Activated naive CD4-positive, alpha-beta T cell treated with anti-CD3 and anti-CD28 coated beads, Interleukin-2, amount 50 U/mL, for 24 hours (primary cell): ENCODE measurements around the gene ZNF700.
"Not testable (repeated sequence)": the region's sequence is repeated elsewhere in the genome, so short reads cannot be mapped to it uniquely, and the experiment has no call there.

Source experiments
- H3K27ac Mint-ChIP-seq: one replicate; pipeline ENCODE4 v1.8.0; 2021; ENCODE audit warnings: mild to moderate bottlenecking, mixed read lengths
- H3K27me3 Mint-ChIP-seq: one replicate; pipeline ENCODE4 v1.8.0; 2021; ENCODE audit warnings: mixed read lengths
- H3K36me3 Mint-ChIP-seq: one replicate; pipeline ENCODE4 v1.8.0; 2021; ENCODE audit warnings: mixed read lengths
- H3K4me1 Mint-ChIP-seq: one replicate; pipeline ENCODE4 v1.8.0; 2021; ENCODE audit warnings: mixed read lengths
- H3K4me3 Mint-ChIP-seq: one replicate; pipeline ENCODE4 v1.8.0; 2021; ENCODE audit warnings: mild to moderate bottlenecking, mixed read lengths
- H3K9me3 Mint-ChIP-seq: one replicate; pipeline ENCODE4 v1.8.0; 2021; ENCODE audit warnings: mixed read lengths

The ZNF700 gene

DNA sequence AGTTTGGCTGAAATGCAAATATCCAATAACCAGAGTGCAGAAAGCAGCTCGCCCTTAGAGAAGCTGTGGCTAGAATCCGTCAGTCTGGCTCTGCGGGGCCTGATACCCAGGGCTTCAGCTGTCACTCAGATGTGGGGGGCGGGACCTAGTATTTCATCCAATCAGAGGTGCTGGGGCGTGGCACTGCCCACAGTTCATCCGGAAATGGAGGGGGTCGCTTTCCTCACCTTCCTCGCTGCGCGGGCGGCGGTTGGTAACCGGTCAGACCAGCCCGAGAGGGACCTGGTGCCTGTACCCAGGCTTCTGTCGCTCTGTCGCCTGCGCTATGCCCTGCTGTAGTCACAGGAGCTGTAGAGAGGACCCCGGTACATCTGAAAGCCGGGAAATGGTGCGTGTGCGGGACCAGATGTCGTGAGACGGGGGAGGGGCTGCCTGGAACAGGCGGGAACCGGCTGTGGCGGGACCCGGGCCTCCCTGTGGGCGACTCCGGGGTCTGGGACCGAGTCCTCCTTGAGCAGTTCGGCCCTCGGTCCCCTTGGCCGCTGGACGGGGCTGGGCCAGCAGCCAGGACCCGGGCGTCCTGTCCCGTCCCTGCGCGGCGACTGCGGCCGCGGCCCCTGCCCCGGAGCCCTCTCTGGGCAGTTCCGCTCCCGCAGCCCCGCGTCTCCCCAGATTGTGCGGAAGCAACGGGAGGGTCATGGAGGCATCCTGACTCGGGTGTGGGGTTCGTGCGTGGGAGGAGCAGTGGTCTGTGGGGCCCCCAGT is at the start of gene ZNF700:
Gene ZNF700, plus strand, starts transcription at position 222 of the 765 bp plus-strand sequence. Its CDS starts 104 bp downstream, at position 326.
- peak within 1 kb of the TSS; percentile 99 for H3K4me3 Mint-ChIP-seq
- peak within 1 kb of the TSS; percentile 99 for H3K27ac Mint-ChIP-seq
- peaks cover 53% of the 10 kb centered on the region for H3K4me1 Mint-ChIP-seq
- no peaks in the 10 kb centered on the region for H3K27me3 Mint-ChIP-seq
- H3K9me3 Mint-ChIP-seq: no peaks in the 10 kb centered on the region
- peaks cover 3% of the 10 kb centered on the region for H3K36me3 Mint-ChIP-seq

DNA sequence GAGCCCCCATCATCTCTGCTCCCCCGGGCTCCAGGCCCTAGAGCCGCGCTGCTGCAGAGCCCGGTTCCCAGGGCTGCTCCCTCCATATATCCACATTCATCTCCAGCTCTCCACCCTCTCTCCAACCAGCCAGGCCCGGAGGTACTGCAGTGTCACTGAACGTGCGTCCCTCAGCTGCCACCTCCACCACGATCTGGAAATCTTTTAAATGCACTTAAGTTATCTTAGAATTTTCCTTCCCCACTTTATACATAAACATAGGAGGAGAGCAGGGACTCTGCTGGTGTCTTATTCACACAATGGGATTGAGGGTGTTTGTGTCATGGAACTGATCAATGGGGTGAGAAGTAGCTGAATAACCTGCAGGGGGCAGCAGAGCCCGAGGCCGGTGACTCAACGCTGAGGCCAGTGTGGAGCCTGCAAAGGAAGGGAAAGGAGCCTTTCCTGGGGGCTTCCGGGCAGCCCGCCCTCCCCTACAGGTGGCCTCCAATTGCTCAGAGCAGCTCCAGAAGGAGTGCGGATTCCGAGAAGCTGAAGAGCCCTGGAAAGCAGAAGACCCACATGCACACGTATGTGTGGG is 45.1 kb upstream of the ZNF700 start:
- not testable (repeated sequence) for H3K27me3 Mint-ChIP-seq, H3K36me3 Mint-ChIP-seq, H3K27ac Mint-ChIP-seq, H3K4me1 Mint-ChIP-seq, H3K4me3 Mint-ChIP-seq, H3K9me3 Mint-ChIP-seq

DNA sequence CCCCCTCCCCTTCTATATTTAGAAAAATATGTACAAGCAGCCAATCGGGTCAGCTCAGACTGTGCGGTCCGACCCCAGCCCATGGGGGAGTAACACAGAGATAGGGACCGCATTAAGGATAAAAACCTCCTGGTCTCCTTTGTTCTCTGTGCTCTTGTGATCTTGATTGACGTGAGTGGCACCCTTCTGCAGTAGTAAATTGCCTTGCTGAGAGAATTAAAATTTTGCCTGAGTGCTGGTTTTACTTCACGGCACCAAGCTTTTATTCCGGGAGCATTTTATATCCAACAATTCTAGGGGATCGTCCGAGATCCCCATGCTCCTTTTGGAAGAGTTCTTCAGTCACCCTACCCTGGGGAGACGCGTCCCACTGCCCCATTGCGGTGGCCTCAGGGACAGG is 44.3 kb upstream of the ZNF700 start:
- Mint-ChIP-seq H3K27ac (no peak overlapping the region), H3K4me3 (no peak overlapping the region)

DNA sequence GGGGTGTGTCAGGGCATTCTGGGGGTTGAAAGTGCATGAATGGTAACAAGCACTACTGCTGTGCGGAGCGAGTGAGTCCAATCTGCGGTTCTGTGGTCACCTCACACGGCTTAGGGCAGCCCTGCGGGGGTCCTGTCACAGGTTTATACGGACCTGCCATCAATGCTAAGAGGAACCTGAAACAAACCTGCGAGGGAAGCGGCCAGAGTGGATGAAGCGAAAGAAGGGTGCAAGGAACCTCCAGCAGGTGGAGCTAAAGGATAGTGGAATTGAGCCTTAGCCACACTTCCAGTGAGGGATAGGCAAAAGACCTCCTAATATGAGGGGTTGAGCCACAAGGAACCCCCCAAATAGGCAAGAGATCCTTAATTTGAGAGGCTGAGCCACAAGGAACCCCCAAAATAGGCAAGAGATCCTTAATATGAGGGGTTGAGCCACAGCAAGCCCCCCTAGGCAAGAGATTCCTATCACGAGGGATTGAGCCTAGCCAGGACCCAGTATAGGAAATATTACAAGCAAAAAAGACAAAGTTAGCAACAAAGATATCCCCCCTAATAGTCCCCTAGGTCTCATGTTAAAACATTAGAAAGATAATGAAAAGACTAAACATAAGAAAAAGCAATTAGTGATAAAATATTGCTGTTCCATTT is 43.6 kb upstream of the ZNF700 start:
- no peaks in the 10 kb centered on the region for H3K4me1 Mint-ChIP-seq
- no peaks in the 10 kb centered on the region for H3K36me3 Mint-ChIP-seq
- H3K9me3 Mint-ChIP-seq: no peaks in the 10 kb centered on the region
- H3K27ac Mint-ChIP-seq: no peak overlapping the region
- no peak overlapping the region for H3K4me3 Mint-ChIP-seq
- no peaks in the 10 kb centered on the region for H3K27me3 Mint-ChIP-seq

More for the DNA sequence above, 44.3 kb upstream of the ZNF700 start:
- no peaks in the 10 kb centered on the region for H3K9me3 Mint-ChIP-seq
- H3K4me1 Mint-ChIP-seq: no peaks in the 10 kb centered on the region
- H3K27me3 Mint-ChIP-seq: no peaks in the 10 kb centered on the region
- H3K36me3 Mint-ChIP-seq: no peaks in the 10 kb centered on the region

DNA sequence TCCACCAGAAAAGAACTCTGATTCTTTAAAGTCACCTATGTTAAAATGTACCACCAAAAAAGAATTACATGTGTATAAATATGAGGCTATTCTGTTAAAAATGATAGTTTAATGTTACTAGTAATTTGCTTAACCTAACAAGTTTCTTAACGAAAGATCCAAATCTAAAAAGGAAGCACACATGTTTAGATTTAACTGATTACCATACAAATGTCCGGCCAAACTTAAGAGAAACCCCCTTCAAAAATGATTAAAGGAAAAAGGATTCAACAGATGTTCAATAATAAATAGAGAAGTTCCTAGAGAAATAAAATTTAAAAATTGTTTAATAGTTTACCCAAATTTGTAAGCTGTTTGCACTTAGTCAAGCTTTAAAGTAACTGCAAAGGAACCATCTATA is 42.3 kb upstream of the ZNF700 start:
- H3K4me1 Mint-ChIP-seq: peaks cover 5% of the 10 kb centered on the region
- no peaks in the 10 kb centered on the region for H3K27me3 Mint-ChIP-seq
- H3K27ac Mint-ChIP-seq: no peak overlapping the region
- no peaks in the 10 kb centered on the region for H3K9me3 Mint-ChIP-seq
- no peak overlapping the region for H3K4me3 Mint-ChIP-seq
- H3K36me3 Mint-ChIP-seq: no peaks in the 10 kb centered on the region

DNA sequence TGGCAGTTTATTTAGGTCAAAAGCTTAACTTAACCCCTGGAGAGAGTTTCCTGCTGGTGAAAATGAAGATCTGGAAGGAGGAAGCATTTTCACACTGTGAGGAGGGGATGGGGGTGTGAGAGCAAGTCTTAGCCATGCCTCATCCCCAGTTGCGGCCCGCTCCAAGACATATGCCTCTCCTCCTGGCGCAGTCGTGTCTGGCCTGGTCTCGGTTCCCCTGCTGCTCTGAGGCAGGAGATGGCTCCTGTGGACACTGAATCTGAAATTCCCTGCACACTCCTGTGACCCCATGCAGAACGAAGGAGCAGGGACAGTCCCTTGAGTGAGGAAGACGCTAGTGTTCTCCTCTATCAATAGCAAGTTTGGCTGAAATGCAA is 37.7 kb upstream of the ZNF700 start:
- Mint-ChIP-seq H3K4me1 (peaks cover 20% of the 10 kb centered on the region), H3K36me3 (no peaks in the 10 kb centered on the region), H3K9me3 (no peaks in the 10 kb centered on the region), H3K4me3 (peak overlapping the region; percentile 92), H3K27ac (peak overlapping the region; percentile 79), H3K27me3 (no peaks in the 10 kb centered on the region)

DNA sequence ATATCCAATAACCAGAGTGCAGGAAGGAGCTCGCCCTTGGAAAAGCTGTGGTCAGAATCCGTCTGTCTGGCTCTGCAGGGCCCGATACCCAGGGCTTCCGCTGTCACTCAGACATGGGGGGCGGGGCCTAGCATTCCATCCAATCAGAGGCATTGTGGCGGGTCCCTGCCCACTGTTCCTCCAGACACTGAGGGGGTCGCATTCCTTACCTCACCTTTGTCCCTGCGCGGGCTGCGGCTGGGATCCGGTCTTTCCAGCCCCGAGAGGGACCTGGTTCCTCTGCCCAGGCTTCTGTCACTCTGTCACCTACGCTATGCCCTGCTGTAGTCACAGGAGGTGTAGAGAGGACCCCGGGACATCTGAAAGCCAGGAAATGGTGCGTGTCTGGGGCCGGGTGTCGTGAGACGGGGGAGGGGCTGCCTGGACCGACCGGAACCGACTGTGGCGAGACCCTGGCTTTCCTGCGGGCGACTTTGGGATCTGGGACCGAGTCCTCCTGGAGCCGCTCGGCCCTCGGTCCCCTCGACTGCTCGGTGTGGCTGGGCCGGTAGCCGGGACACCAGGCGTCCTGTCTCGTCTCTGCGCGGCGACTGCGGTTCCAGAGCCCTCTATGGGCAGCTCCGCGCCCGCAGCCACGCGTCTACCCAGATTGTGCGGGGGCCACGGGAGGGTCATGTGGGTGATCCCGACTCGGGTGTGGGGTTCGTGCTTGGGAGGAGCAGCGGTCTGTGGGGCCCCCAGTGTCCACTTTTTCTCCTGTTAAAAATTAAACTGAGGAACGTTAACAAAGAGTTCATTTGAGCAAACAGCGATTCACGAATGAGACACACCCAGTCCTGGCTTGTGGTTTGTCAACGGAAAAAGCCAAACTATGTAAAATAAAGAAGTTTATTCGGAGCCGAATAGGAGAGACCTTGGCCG is 37.0 kb upstream of the ZNF700 start, which contains the start of gene ZNF69:
Gene ZNF69, plus strand, starts transcription at position 172 of the 921 bp plus-strand sequence. Its CDS starts 142 bp downstream, at position 314.
- H3K27ac Mint-ChIP-seq: peak within 1 kb of the TSS; percentile 79
- no peaks in the 10 kb centered on the region for H3K36me3 Mint-ChIP-seq
- peaks cover 20% of the 10 kb centered on the region for H3K4me1 Mint-ChIP-seq
- no peaks in the 10 kb centered on the region for H3K9me3 Mint-ChIP-seq
- no peaks in the 10 kb centered on the region for H3K27me3 Mint-ChIP-seq
- peak within 1 kb of the TSS; percentile 92 for H3K4me3 Mint-ChIP-seq

DNA sequence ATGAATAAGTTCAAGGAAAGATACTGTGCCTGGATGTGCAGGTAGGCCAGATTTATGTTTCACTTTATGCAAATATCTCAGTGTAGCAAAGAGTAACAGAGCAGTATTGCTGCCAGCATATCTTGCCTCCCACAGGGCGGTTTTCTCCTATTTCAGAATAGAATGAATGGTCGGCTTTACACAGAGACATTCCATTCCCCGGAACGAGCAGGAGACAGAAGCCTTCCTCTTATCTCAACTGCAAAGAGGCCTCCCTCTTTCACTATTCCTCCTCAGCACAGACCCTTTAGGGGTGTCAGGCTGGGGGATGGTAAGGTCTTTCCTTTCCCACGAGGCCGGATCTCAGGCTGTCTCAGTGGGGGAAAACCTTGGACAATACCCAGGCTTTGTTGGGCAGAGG is 35.0 kb upstream of the ZNF700 start:
- H3K36me3 Mint-ChIP-seq, H3K27ac Mint-ChIP-seq, H3K27me3 Mint-ChIP-seq, H3K9me3 Mint-ChIP-seq: not testable (repeated sequence)
- Mint-ChIP-seq H3K4me3 (peak overlapping the region; percentile 1), H3K4me1 (peaks cover 20% of the 10 kb centered on the region)

DNA sequence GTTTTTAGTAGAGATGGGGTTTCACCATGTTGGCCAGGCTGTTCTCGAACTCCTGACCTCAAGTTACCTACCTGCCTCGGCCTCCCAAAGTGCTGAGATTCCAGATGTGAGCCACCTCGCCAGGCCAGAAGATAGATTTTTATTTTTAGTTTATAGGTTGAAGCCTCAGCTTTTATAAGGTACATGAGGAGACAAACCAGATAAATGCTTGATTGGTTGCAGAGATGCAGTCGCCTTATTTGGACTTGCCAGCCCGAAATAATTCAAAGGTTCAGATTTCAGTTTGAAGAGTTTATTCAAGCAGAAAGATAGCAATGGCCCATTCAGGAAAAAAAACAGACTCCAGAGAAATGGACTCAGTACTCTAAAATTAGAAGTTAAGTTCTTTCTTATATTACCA is 34.3 kb upstream of the ZNF700 start:
- H3K27ac Mint-ChIP-seq: no peak overlapping the region
- peaks cover 12% of the 10 kb centered on the region for H3K36me3 Mint-ChIP-seq
- H3K4me3 Mint-ChIP-seq: no peak overlapping the region
- H3K9me3 Mint-ChIP-seq: peaks cover 6% of the 10 kb centered on the region
- peaks cover 20% of the 10 kb centered on the region for H3K4me1 Mint-ChIP-seq
- no peaks in the 10 kb centered on the region for H3K27me3 Mint-ChIP-seq

DNA sequence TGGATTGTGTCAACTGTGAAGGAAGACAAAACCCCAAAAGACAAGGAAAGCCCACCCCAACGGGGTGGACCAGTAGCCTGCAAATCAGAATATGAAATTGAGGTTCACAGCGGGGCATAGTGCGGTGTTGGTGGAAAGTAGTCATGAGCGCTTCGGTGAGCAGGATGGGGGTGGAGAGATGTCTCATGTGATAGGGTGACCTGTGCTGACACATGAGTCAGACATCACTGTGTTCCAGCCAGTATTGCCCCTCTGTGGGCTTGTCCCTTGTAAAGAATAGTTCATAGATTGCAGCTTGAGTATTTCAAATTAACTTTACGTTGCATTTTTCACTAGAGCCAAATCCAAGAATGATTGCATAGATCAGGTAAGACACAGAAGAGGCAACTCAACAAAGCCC is 30.1 kb upstream of the ZNF700 start:
- no peak overlapping the region for H3K4me3 Mint-ChIP-seq
- no peak overlapping the region for H3K27ac Mint-ChIP-seq
- no peaks in the 10 kb centered on the region for H3K27me3 Mint-ChIP-seq
- peaks cover 24% of the 10 kb centered on the region for H3K36me3 Mint-ChIP-seq
- H3K9me3 Mint-ChIP-seq: peaks cover 6% of the 10 kb centered on the region
- H3K4me1 Mint-ChIP-seq: no peaks in the 10 kb centered on the region

DNA sequence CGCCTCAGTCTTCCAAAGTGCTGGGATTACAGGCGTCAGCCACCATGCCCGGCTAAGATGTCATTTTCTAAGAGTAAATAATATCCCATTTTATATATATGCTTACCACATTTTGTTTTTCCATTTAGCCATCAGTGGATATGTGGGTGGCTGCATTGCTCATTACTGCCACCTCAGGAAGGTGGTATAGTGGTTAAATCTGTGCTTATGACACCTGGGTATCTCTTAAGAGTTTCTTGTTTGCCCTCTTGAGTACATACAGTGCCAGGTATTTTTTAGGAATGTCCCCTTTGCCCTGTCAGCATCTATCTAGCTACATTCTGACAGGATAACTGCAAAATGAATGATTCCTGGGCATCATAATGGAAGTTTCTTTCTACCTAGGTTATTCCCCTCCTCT is 22.7 kb upstream of the ZNF700 start:
- H3K4me1 Mint-ChIP-seq: no peaks in the 10 kb centered on the region
- H3K9me3 Mint-ChIP-seq: peaks cover 7% of the 10 kb centered on the region
- H3K27me3 Mint-ChIP-seq: no peaks in the 10 kb centered on the region
- no peak overlapping the region for H3K4me3 Mint-ChIP-seq
- H3K36me3 Mint-ChIP-seq: peaks cover 50% of the 10 kb centered on the region
- no peak overlapping the region for H3K27ac Mint-ChIP-seq

DNA sequence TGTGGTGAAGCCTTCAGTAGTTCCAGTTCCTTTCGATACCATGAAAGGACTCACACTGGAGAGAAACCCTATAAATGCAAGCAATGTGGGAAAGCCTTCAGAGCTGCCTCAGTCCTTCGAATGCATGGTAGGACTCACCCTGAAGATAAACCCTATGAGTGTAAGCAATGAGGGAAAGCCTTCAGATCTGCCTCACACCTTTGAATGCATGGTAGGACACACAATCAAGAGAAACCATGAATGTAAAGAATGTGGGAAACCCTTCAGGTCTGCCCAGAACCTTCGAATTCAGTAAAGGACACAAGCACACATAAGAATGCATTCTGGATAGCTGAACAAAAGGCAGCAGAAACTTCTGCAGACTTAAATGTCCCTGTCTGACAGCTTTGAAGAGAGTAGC is 19.0 kb upstream of the ZNF700 start:
- peaks cover 7% of the 10 kb centered on the region for H3K9me3 Mint-ChIP-seq
- H3K27ac Mint-ChIP-seq: no peak overlapping the region
- H3K4me1 Mint-ChIP-seq: no peaks in the 10 kb centered on the region
- H3K36me3 Mint-ChIP-seq: peaks cover 38% of the 10 kb centered on the region
- no peaks in the 10 kb centered on the region for H3K27me3 Mint-ChIP-seq
- H3K4me3 Mint-ChIP-seq: no peak overlapping the region

DNA sequence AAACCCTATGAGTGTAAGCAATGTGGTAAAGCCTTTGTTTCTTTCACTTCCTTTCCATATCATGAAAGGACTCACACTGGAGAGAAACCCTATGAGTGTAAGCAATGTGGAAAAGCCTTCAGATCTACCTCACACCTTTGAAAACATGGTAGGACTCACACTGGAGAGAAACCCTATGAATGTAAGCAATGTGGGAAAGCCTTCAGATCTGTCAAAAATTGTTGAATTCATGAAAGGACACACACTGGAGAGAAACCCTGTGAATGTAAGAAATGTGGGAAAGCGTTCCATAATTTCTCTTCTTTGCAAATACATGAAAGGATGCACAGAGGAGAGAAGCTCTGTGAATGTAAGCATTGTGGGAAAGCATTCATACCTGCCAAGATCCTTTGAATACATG is 13.0 kb upstream of the ZNF700 start:
- not testable (repeated sequence) for H3K9me3 Mint-ChIP-seq, H3K4me1 Mint-ChIP-seq, H3K36me3 Mint-ChIP-seq, H3K4me3 Mint-ChIP-seq, H3K27me3 Mint-ChIP-seq
- H3K27ac Mint-ChIP-seq: peak overlapping the region; percentile 24

DNA sequence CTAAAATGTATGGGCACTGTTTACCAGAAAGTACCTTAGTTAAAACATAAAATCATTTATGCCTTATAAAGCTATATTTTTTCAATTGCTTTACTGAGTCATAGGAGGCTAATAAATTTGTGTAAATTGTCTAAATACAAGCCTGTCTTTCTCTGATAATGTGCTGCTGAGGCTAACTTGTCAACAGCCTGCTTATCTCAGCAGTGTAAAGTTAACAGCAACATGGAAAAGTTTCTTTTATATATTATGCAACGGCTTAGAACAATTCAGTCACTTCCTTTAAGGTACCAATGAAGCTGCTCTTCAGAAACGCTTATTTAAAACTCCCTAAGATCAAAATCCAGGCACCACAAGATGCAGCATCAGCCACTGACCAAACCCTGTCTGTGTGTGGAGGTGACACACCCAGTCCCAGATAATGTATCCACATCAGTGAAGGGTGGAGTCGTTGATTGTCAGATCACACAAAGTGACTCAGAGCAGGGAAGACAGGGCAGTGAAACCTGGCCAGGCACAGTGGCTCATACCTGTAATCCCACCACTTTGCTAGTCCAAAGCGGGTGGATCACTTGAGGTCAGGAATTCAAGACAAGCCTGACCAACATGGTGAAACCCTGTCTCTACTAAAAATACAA is 10.4 kb upstream of the ZNF700 start:
- H3K4me1 Mint-ChIP-seq, H3K27me3 Mint-ChIP-seq, H3K4me3 Mint-ChIP-seq, H3K36me3 Mint-ChIP-seq, H3K9me3 Mint-ChIP-seq, H3K27ac Mint-ChIP-seq: not testable (repeated sequence)

DNA sequence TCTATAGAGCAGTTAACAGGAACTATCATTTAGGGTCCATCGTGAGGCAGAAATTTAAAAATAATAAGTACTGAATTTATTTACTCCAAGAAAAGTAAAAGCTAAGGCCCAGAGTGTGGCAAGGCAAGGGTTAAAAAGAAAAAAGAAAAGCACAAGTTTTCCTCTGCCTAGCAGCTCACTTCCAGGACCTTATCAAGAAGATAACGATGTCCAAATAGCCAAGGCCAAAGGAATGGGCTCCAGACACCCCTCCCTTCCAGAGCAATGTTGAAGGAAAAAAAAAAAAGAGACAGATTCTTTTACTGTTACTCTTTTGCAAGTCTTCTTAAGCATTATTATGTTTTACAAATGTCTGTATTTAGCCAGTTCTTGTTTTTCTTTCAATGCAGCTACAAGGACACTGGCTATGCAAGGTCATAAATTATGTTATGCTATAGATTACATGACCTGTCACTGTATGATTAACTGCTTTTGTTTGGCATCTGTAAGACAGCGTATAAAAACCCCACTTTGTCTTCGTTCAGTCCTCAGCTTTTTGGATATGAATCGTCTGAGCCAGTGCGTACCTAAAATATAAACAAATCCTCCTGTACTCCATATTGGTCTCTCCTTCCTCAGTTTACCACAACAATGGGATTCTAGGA is 2.9 kb upstream of the ZNF700 start:
- no peak overlapping the region for H3K4me3 Mint-ChIP-seq
- H3K9me3 Mint-ChIP-seq: no peaks in the 10 kb centered on the region
- peak overlapping the region; percentile 23 for H3K27ac Mint-ChIP-seq
- H3K36me3 Mint-ChIP-seq: peaks cover 5% of the 10 kb centered on the region
- no peaks in the 10 kb centered on the region for H3K27me3 Mint-ChIP-seq
- peaks cover 31% of the 10 kb centered on the region for H3K4me1 Mint-ChIP-seq
